GM12878 (cell line): ENCODE data around the gene C1orf35. TPM values are rescaled to one million over a fixed set of nuclear protein-coding genes. Genes with fewer than 3 reads are reported as not detected.

Experiments
- CBX3 ChIP-seq: fragments of 200-600 bp; sonication (generic); IDR thresholded peaks from 2 replicates; pipeline ENCODE4 v1.6.1; 2016; ENCODE audit warnings: low read depth, borderline replicate concordance
- CEBPB ChIP-seq, 2 experiments: fragments of 150-350 bp in 1 of 2; IDR thresholded peaks; 2 replicates each; pipeline ENCODE4 v1.6.1; 2012 to 2014; ENCODE audit warnings: low read depth in 2 of 2, low read length in 2 of 2, borderline replicate concordance in 1 of 2, inconsistent platforms in 1 of 2
- CHD1 ChIP-seq: IDR thresholded peaks from 2 replicates; pipeline ENCODE4 v1.6.1; 2012; ENCODE audit warnings: low read depth, low read length, improper control_type of control experiment
- FOS ChIP-seq: IDR thresholded peaks from 3 replicates; pipeline ENCODE4 v1.6.1; 2011; ENCODE audit warnings: borderline replicate concordance; ENCODE audit not compliant: insufficient read length; ENCODE audit errors: extremely low read depth
- GATAD2B ChIP-seq: fragments of 450-650 bp; conservative IDR thresholded peaks from 2 replicates; pipeline ENCODE4 v1.6.1; 2017; ENCODE audit warnings: low read depth, mild to moderate bottlenecking, moderate library complexity
- NFYB ChIP-seq: IDR thresholded peaks from 2 replicates; pipeline ENCODE4 v1.6.1; 2011; ENCODE audit warnings: low read depth, mild to moderate bottlenecking, low read length, improper control_type of control experiment, moderate library complexity; ENCODE audit not compliant: insufficient read depth
- NRF1 ChIP-seq: conservative IDR thresholded peaks from 2 replicates; pipeline ENCODE4 v1.6.1; 2011; ENCODE audit warnings: mild to moderate bottlenecking, low read depth, low read length, improper control_type of control experiment
- SIX5 ChIP-seq: IDR thresholded peaks from 2 replicates; pipeline ENCODE4 v1.6.1; 2011; ENCODE audit warnings: mild to moderate bottlenecking, low read depth, low read length, moderate library complexity; ENCODE audit not compliant: severe bottlenecking
- SP1 ChIP-seq: IDR thresholded peaks from one replicate; pipeline ENCODE4 v1.6.1; 2011; ENCODE audit warnings: low read depth, low read length
- STAT3 ChIP-seq: IDR thresholded peaks from 2 replicates; pipeline ENCODE4 v1.6.1; 2011; ENCODE audit warnings: low read depth, low read length, improper control_type of control experiment
- TAF1 ChIP-seq: IDR thresholded peaks from 2 replicates; pipeline ENCODE4 v1.6.1; 2011; ENCODE audit warnings: mild to moderate bottlenecking, low read depth, low read length, borderline replicate concordance
- TCF3 ChIP-seq: IDR thresholded peaks from 2 replicates; pipeline ENCODE4 v1.6.1; 2012; ENCODE audit warnings: low read depth, mild to moderate bottlenecking, low read length, borderline replicate concordance; ENCODE audit not compliant: insufficient read depth
- TCF7 ChIP-seq: IDR thresholded peaks from 2 replicates; pipeline ENCODE4 v1.6.1; 2014; ENCODE audit warnings: antibody characterized with exemption, borderline replicate concordance
- ZNF384 ChIP-seq: IDR thresholded peaks from 2 replicates; pipeline ENCODE4 v1.6.1; 2012; ENCODE audit warnings: low read depth, mild to moderate bottlenecking, low read length, improper control_type of control experiment, borderline replicate concordance
- ZSCAN29 ChIP-seq: fragments of 450-650 bp; IDR thresholded peaks from 2 replicates; pipeline ENCODE4 v1.6.1; 2017; ENCODE audit warnings: mild to moderate bottlenecking, moderate library complexity
- polyA plus RNA-seq, 11 experiments: library from polyadenylated mRNA; depleted of rRNA in 4 of 11; unstranded in 6 of 11; stranded (reverse) in 5 of 11; fragments of >200 nt; fragmentation: Nextera tagmentation in 4 of 11; fragmentation: Illumina TruSeq in 1 of 11; extraction: Ambion mirVana in 4 of 11; extraction: Trizol in 1 of 11; gene quantifications; 1 replicate in 1 of 11; 2 replicates in 10 of 11; pipeline versions ENCODE4 v1.2.1 to v1.2.3, GENCODE V29; 2011 to 2016; ENCODE audit warnings: inconsistent platforms in 2 of 11, missing spikeins in 2 of 11, low read depth in 1 of 11
- total RNA-seq, 4 experiments: library from RNA; depleted of rRNA in 3 of 4; stranded (reverse); fragments of >200 nt in 3 of 4; fragmentation: Illumina TruSeq in 1 of 4; extraction: Trizol in 1 of 4; gene quantifications; 2 replicates each; pipeline versions ENCODE4 v1.2.1 to v1.2.3, GENCODE V29; 2013 to 2021
- TF ChIP-seq, protein P1 (sequence below): fragments of 450-650 bp; formaldehyde crosslinking; IDR thresholded peaks from 2 replicates; pipeline ENCODE4 v1.4.0; 2022; ENCODE audit warnings: mild to moderate bottlenecking, moderate library complexity
- TF ChIP-seq, protein P2 (sequence below): fragments of 450-650 bp; IDR thresholded peaks from 2 replicates; pipeline ENCODE4 v1.6.1; 2017; ENCODE audit warnings: low read depth, mild to moderate bottlenecking, moderate library complexity
- TF ChIP-seq, protein P3 (sequence below): IDR thresholded peaks from 2 replicates; pipeline ENCODE4 v1.6.1; 2012; ENCODE audit warnings: improper control_type of control experiment, low read depth, low read length; ENCODE audit not compliant: insufficient replicate concordance

The C1orf35 gene
- total and polyA plus RNA-seq, 10 of the 15 experiments (the other 5 are each of a cell fraction or from before 2014, with no cell fraction given), result 2.5 to 27.0 (median 10.6) TPM

DNA sequence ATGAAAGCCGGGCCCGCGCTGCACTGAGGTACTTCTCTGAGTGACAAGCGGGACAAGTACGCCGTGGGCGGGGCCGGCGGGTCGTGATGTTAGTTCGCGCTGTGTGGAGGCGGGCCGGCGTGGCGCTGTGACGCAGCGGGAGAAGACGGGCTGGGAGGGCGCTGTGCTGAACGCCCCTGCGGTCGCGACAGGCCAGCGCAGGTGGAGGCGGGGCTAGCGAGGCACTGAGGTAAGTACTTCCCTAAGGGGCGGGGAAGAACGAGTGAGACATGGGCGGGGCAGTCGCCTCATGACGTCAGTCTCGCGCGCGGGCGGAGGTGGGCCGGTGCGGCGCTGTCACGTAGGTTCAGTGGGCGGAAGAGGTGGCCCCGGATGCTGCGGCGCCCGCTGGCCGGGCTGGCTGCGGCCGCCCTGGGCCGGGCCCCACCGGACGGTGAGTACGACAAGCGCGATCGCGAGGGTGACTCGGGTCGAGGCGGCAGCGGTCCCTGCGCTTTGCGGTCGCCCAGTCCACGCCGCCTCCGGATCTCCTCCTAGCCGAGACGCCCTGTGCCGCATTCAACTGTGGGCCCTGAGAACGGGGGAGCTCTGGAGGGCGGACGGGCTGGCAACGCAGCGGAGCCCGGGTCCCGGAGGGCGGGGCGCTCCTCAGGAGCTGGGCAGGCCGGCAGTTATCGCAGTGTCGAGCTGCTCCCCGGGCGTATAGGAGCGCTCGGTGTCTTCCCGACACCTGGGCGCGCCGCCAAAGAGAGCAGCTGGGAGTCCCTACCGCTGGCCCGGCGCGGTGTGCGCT lies 37.0 kb upstream of the C1orf35 start, which contains the start of gene GUK1 (continued):
- TF ChIP-seq FOS (no peak), ZNF384 (no peak), SP1 (peak; percentile 89), NRF1 (peak; percentile 37; the same call in 1 of the 2 replicates), SIX5 (no peak), CEBPB (IDR thresholded peaks at IDR 0.05; ENCODE audit: borderline replicate concordance in 1 of 2, low read depth in 2 of 2, low read length in 2 of 2) (no peak), TAF1 (peak; percentile 53), STAT3 (no peak), NFYB (peak; percentile 60; the same call in 1 of the 2 replicates), TCF3 (0 out of 2 replicates have a peak, but pooled peaks have one; percentile 69), GATAD2B (peak; percentile 88), CBX3 (no peak), CHD1 (0 out of 2 replicates have a peak, but pooled peaks have one; percentile 23), TCF7 (no peak), ZSCAN29 (no peak)
- TF ChIP-seq, protein P1, sequence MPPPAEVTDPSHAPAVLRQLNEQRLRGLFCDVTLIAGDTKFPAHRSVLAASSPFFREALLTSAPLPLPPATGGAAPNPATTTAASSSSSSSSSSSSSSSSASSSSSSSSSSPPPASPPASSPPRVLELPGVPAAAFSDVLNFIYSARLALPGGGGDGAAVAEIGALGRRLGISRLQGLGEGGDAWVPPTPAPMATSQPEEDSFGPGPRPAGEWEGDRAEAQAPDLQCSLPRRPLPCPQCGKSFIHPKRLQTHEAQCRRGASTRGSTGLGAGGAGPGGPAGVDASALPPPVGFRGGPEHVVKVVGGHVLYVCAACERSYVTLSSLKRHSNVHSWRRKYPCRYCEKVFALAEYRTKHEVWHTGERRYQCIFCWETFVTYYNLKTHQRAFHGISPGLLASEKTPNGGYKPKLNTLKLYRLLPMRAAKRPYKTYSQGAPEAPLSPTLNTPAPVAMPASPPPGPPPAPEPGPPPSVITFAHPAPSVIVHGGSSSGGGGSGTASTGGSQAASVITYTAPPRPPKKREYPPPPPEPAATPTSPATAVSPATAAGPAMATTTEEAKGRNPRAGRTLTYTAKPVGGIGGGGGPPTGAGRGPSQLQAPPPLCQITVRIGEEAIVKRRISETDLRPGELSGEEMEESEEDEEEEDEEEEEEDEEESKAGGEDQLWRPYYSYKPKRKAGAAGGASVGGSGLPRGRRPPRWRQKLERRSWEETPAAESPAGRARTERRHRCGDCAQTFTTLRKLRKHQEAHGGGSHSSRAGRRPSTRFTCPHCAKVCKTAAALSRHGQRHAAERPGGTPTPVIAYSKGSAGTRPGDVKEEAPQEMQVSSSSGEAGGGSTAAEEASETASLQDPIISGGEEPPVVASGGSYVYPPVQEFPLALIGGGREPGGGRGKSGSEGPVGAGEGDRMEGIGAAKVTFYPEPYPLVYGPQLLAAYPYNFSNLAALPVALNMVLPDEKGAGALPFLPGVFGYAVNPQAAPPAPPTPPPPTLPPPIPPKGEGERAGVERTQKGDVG (CRISPR knock-in tag), result no peak
- TF ChIP-seq, protein P2, sequence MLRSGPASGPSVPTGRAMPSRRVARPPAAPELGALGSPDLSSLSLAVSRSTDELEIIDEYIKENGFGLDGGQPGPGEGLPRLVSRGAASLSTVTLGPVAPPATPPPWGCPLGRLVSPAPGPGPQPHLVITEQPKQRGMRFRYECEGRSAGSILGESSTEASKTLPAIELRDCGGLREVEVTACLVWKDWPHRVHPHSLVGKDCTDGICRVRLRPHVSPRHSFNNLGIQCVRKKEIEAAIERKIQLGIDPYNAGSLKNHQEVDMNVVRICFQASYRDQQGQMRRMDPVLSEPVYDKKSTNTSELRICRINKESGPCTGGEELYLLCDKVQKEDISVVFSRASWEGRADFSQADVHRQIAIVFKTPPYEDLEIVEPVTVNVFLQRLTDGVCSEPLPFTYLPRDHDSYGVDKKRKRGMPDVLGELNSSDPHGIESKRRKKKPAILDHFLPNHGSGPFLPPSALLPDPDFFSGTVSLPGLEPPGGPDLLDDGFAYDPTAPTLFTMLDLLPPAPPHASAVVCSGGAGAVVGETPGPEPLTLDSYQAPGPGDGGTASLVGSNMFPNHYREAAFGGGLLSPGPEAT, result no peak
- TF ChIP-seq, protein P3, sequence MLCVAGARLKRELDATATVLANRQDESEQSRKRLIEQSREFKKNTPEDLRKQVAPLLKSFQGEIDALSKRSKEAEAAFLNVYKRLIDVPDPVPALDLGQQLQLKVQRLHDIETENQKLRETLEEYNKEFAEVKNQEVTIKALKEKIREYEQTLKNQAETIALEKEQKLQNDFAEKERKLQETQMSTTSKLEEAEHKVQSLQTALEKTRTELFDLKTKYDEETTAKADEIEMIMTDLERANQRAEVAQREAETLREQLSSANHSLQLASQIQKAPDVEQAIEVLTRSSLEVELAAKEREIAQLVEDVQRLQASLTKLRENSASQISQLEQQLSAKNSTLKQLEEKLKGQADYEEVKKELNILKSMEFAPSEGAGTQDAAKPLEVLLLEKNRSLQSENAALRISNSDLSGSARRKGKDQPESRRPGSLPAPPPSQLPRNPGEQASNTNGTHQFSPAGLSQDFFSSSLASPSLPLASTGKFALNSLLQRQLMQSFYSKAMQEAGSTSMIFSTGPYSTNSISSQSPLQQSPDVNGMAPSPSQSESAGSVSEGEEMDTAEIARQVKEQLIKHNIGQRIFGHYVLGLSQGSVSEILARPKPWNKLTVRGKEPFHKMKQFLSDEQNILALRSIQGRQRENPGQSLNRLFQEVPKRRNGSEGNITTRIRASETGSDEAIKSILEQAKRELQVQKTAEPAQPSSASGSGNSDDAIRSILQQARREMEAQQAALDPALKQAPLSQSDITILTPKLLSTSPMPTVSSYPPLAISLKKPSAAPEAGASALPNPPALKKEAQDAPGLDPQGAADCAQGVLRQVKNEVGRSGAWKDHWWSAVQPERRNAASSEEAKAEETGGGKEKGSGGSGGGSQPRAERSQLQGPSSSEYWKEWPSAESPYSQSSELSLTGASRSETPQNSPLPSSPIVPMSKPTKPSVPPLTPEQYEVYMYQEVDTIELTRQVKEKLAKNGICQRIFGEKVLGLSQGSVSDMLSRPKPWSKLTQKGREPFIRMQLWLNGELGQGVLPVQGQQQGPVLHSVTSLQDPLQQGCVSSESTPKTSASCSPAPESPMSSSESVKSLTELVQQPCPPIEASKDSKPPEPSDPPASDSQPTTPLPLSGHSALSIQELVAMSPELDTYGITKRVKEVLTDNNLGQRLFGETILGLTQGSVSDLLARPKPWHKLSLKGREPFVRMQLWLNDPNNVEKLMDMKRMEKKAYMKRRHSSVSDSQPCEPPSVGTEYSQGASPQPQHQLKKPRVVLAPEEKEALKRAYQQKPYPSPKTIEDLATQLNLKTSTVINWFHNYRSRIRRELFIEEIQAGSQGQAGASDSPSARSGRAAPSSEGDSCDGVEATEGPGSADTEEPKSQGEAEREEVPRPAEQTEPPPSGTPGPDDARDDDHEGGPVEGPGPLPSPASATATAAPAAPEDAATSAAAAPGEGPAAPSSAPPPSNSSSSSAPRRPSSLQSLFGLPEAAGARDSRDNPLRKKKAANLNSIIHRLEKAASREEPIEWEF, result no peak
